Ishikawa (cell line): Measurements from ENCODE around the gene FGFBP1.

Experiments
- CEBPB ChIP-seq: IDR thresholded peaks from 2 replicates; pipeline ENCODE4 v1.6.1; 2012
- CREB1 ChIP-seq: IDR thresholded peaks from 2 replicates; pipeline ENCODE4 v1.6.1; 2012; ENCODE audit warnings: low read depth
- FOXM1 ChIP-seq: IDR thresholded peaks from 2 replicates; pipeline ENCODE4 v1.6.1; 2012; ENCODE audit warnings: low read depth, borderline replicate concordance
- RAD21 ChIP-seq: IDR thresholded peaks from 2 replicates; pipeline ENCODE4 v1.6.1; 2012; ENCODE audit warnings: low read depth
- TAF1 ChIP-seq: IDR thresholded peaks from 2 replicates; pipeline ENCODE4 v1.6.1; 2012; ENCODE audit warnings: low read depth, mild to moderate bottlenecking
- YY1 ChIP-seq: IDR thresholded peaks from 2 replicates; pipeline ENCODE4 v1.6.1; 2012; ENCODE audit warnings: low read depth

GRCh38 chr4:15931451-15932210, 6.9 kb downstream of the FGFBP1 start:
- TF ChIP-seq TAF1 (no peak), CEBPB (no peak), YY1 (no peak), CREB1 (no peak), FOXM1 (no peak), RAD21 (no peak)
